PC-9 (cell line): ENCODE results near the gene SUFU.

Experiments
- CTCF ChIP-seq: fragments of 200-600 bp; sonication (generic); conservative IDR thresholded peaks from 2 replicates; pipeline ENCODE4 v1.6.1; 2017; ENCODE audit warnings: mixed run types, antibody characterized with exemption, mild to moderate bottlenecking, moderate library complexity
- EZH2 ChIP-seq: fragments of 200-600 bp; sonication (generic); IDR thresholded peaks from 2 replicates; pipeline ENCODE4 v1.8.0; 2017; ENCODE audit warnings: antibody characterized with exemption, low read depth

- TF ChIP-seq CTCF: no peak
- TF ChIP-seq EZH2: no peak
Measured at GRCh38 chr10:102546606-102547320, 43.0 kb downstream of the SUFU start.
